ENCODE data around the gene GRB14.

DNA sequence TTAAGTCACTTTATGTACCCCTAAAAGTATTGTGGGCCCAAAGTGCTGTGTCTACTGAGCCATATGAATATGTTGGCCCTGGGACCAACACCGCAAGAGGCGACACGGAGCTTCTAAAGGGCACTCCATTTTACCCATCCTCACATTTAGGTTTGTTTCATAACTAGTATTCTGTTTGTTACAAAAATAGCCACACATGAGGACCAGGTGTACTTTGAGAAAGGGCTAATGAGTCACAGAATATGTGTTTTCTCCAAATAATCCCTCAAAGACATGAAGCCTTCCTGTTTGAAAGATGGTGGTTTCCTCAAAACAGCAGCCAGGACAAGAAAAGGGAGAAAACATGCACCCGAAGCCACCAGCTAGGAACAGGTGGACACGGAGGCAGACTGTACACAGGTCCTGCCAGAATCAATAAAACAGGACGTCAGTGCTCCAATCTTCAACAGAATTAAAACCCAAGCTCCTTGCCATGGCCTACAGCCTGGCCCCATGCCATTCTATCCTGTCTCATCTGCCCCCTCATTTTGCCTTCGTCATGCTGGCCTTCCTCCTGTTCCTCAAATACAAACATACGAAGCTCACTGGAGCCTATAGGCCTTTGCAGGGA is 21.8 kb upstream of the GRB14 start:
- TF ChIP-seq, protein P1, sequence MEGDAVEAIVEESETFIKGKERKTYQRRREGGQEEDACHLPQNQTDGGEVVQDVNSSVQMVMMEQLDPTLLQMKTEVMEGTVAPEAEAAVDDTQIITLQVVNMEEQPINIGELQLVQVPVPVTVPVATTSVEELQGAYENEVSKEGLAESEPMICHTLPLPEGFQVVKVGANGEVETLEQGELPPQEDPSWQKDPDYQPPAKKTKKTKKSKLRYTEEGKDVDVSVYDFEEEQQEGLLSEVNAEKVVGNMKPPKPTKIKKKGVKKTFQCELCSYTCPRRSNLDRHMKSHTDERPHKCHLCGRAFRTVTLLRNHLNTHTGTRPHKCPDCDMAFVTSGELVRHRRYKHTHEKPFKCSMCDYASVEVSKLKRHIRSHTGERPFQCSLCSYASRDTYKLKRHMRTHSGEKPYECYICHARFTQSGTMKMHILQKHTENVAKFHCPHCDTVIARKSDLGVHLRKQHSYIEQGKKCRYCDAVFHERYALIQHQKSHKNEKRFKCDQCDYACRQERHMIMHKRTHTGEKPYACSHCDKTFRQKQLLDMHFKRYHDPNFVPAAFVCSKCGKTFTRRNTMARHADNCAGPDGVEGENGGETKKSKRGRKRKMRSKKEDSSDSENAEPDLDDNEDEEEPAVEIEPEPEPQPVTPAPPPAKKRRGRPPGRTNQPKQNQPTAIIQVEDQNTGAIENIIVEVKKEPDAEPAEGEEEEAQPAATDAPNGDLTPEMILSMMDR (IDR thresholded peaks at IDR 0.05) = no peak
- no peak for TF ChIP-seq POLR2AphosphoS5 (IDR thresholded peaks at IDR 0.05)

Data from prostate gland (tissue), 2 donors.